Breast epithelium (tissue), 3 donors: Measurements from ENCODE around the gene GPAT2.

ENCODE experiments used
- CTCF ChIP-seq, 3 donors: fragments of 450-650 bp; IDR thresholded peaks; one replicate each; pipeline ENCODE4 v1.5.1; 2016 to 2017; ENCODE audit warnings: antibody characterized with exemption in 3 of 3, mild to moderate bottlenecking in 3 of 3, moderate library complexity in 3 of 3
- POLR2A ChIP-seq: fragments of 450-650 bp; IDR thresholded peaks from one replicate; pipeline ENCODE4 v1.6.1; 2016; ENCODE audit warnings: antibody characterized with exemption, mild to moderate bottlenecking, moderate library complexity
- POLR2AphosphoS5 ChIP-seq, 3 donors: sonication (generic); formaldehyde crosslinking; IDR thresholded peaks; one replicate each; pipeline ENCODE4 v1.6.1; 2017; ENCODE audit warnings: antibody characterized with exemption in 3 of 3

GRCh38 chr2:96082211-96083063 lies 47.7 kb upstream of the GPAT2 start:
- no peak for TF ChIP-seq POLR2A
- no peak for TF ChIP-seq CTCF (IDR thresholded peaks at IDR 0.05)
- no peak for TF ChIP-seq POLR2AphosphoS5 (IDR thresholded peaks at IDR 0.05)
